BLaER1 (cell line): ENCODE results near the gene FRMD6.
"Not testable (repeated sequence)": the region's sequence is repeated elsewhere in the genome, so short reads cannot be mapped to it uniquely, and the experiment has no call there.

Experiments used
- H3K27ac ChIP-seq: shearing (Covaris generic); formaldehyde crosslinking; 2 replicates; pipeline ENCODE4 v1.8.1; 2022
- H3K27me3 ChIP-seq: shearing (Covaris generic); formaldehyde crosslinking; 2 replicates; pipeline ENCODE4 v1.8.1; 2022
- H3K36me3 ChIP-seq: shearing (Covaris generic); formaldehyde crosslinking; 2 replicates; pipeline ENCODE4 v1.8.1; 2022
- H3K4me1 ChIP-seq: shearing (Covaris generic); formaldehyde crosslinking; 2 replicates; pipeline ENCODE4 v1.8.1; 2022
- H3K4me2 ChIP-seq: shearing (Covaris generic); formaldehyde crosslinking; 2 replicates; pipeline ENCODE4 v1.8.1; 2022
- H3K4me3 ChIP-seq: shearing (Covaris generic); formaldehyde crosslinking; 2 replicates; pipeline ENCODE4 v1.8.1; 2022
- H3K9ac ChIP-seq: shearing (Covaris generic); formaldehyde crosslinking; 2 replicates; pipeline ENCODE4 v1.8.1; 2022
- H3K9me3 ChIP-seq: shearing (Covaris generic); formaldehyde crosslinking; 2 replicates; pipeline ENCODE4 v1.8.1; 2022
- H4K20me1 ChIP-seq: shearing (Covaris generic); formaldehyde crosslinking; 2 replicates; pipeline ENCODE4 v1.8.1; 2022
- Cebpa-rat ChIP-seq: shearing (Covaris generic); IDR thresholded peaks from 2 replicates; pipeline ENCODE4 v1.8.1; 2022

The FRMD6 gene

GRCh38 chr14:51732494-51733112, 80.9 kb downstream of the FRMD6 start:
- H3K4me1 ChIP-seq = no peaks in the 10 kb centered on the region
- TF ChIP-seq Cebpa-rat = no peak

GRCh38 chr14:51733147-51733546, 81.4 kb downstream of the FRMD6 start:
- H3K9me3 ChIP-seq = peaks cover 7% of the 10 kb centered on the region; the same call in 1 of the 2 replicates
- no peaks in the 10 kb centered on the region for H4K20me1 ChIP-seq
- H3K4me1 ChIP-seq = peaks cover 3% of the 10 kb centered on the region
- H3K9ac ChIP-seq = no peak overlapping the region
- no peak overlapping the region for H3K4me3 ChIP-seq
- no peak overlapping the region for H3K27ac ChIP-seq
- H3K4me2 ChIP-seq = no peak overlapping the region
- H3K27me3 ChIP-seq = no peaks in the 10 kb centered on the region
- no peak for TF ChIP-seq Cebpa-rat
- no peaks in the 10 kb centered on the region for H3K36me3 ChIP-seq

More at GRCh38 chr14:51732494-51733112, 80.9 kb downstream of the FRMD6 start:
- Histone ChIP-seq H3K27ac (no peak overlapping the region), H3K4me2 (no peak overlapping the region), H3K4me3 (no peak overlapping the region), H3K9ac (no peak overlapping the region), H3K36me3 (no peaks in the 10 kb centered on the region), H3K27me3 (no peaks in the 10 kb centered on the region), H3K9me3 (peaks cover 7% of the 10 kb centered on the region; the same call in 1 of the 2 replicates), H4K20me1 (no peaks in the 10 kb centered on the region)

GRCh38 chr14:51735851-51736250, 84.1 kb downstream of the FRMD6 start:
- TF ChIP-seq Cebpa-rat = no peak
- Histone ChIP-seq H3K4me2 (no peak overlapping the region), H4K20me1 (no peaks in the 10 kb centered on the region), H3K27ac (no peak overlapping the region), H3K36me3 (no peaks in the 10 kb centered on the region), H3K9me3 (peaks cover 7% of the 10 kb centered on the region; the same call in 1 of the 2 replicates), H3K27me3 (no peaks in the 10 kb centered on the region), H3K9ac (no peak overlapping the region), H3K4me1 (peaks cover 13% of the 10 kb centered on the region), H3K4me3 (no peak overlapping the region)

- no peak for TF ChIP-seq Cebpa-rat
- Histone ChIP-seq H3K4me2 (peak overlapping the region; percentile 53), H3K36me3 (no peaks in the 10 kb centered on the region), H3K9ac (no peak overlapping the region), H3K27me3 (no peaks in the 10 kb centered on the region), H3K4me1 (peaks cover 13% of the 10 kb centered on the region), H4K20me1 (no peaks in the 10 kb centered on the region), H3K4me3 (no peak overlapping the region), H3K27ac (no peak overlapping the region), H3K9me3 (peaks cover 17% of the 10 kb centered on the region)
Measured at GRCh38 chr14:51738754-51739153, 87.0 kb downstream of the FRMD6 start.

- H3K9me3 ChIP-seq = peaks cover 17% of the 10 kb centered on the region
- no peak overlapping the region for H3K27ac ChIP-seq
Measured at GRCh38 chr14:51743588-51744000, 91.9 kb downstream of the FRMD6 start.

GRCh38 chr14:51744372-51745130, 92.8 kb downstream of the FRMD6 start:
- Histone ChIP-seq H3K36me3 (no peaks in the 10 kb centered on the region), H3K9me3 (peaks cover 17% of the 10 kb centered on the region), H3K4me3 (no peak overlapping the region), H3K4me1 (no peaks in the 10 kb centered on the region), H3K4me2 (no peak overlapping the region), H3K27me3 (no peaks in the 10 kb centered on the region), H3K27ac (no peak overlapping the region), H4K20me1 (no peaks in the 10 kb centered on the region), H3K9ac (no peak overlapping the region)
- TF ChIP-seq Cebpa-rat = no peak

More at GRCh38 chr14:51743588-51744000, 91.9 kb downstream of the FRMD6 start:
- no peaks in the 10 kb centered on the region for H3K36me3 ChIP-seq
- no peaks in the 10 kb centered on the region for H3K27me3 ChIP-seq
- H3K4me1 ChIP-seq = peaks cover 6% of the 10 kb centered on the region
- H4K20me1 ChIP-seq = no peaks in the 10 kb centered on the region
- no peak overlapping the region for H3K4me3 ChIP-seq
- no peak overlapping the region for H3K4me2 ChIP-seq
- TF ChIP-seq Cebpa-rat = no peak
- no peak overlapping the region for H3K9ac ChIP-seq

GRCh38 chr14:51746823-51747222, 95.1 kb downstream of the FRMD6 start:
- H3K4me1 ChIP-seq, H4K20me1 ChIP-seq, H3K4me2 ChIP-seq, H3K9ac ChIP-seq, H3K36me3 ChIP-seq, H3K27me3 ChIP-seq, H3K27ac ChIP-seq, H3K4me3 ChIP-seq: not testable (repeated sequence)
- H3K9me3 ChIP-seq = peaks cover 13% of the 10 kb centered on the region

- Histone ChIP-seq H3K27ac (no peak overlapping the region), H3K36me3 (no peaks in the 10 kb centered on the region), H3K9me3 (no peaks in the 10 kb centered on the region), H3K4me3 (no peak overlapping the region), H3K9ac (no peak overlapping the region), H3K4me1 (no peaks in the 10 kb centered on the region), H3K27me3 (no peaks in the 10 kb centered on the region), H3K4me2 (no peak overlapping the region), H4K20me1 (no peaks in the 10 kb centered on the region)
- no peak for TF ChIP-seq Cebpa-rat
Measured at GRCh38 chr14:51750542-51750941, 98.8 kb downstream of the FRMD6 start.

- not testable (repeated sequence) for H3K27ac ChIP-seq, H3K36me3 ChIP-seq, H3K4me2 ChIP-seq
Measured at GRCh38 chr14:51751611-51752345, 100.1 kb downstream of the FRMD6 start.

GRCh38 chr14:51757756-51758155, 106.0 kb downstream of the FRMD6 start:
- H3K9ac ChIP-seq, H3K4me1 ChIP-seq, H4K20me1 ChIP-seq, H3K36me3 ChIP-seq, H3K4me2 ChIP-seq, H3K27me3 ChIP-seq, H3K9me3 ChIP-seq, H3K4me3 ChIP-seq, H3K27ac ChIP-seq: not testable (repeated sequence)

More at GRCh38 chr14:51751611-51752345, 100.1 kb downstream of the FRMD6 start:
- not testable (repeated sequence) for H3K9ac ChIP-seq, H3K4me3 ChIP-seq, H3K9me3 ChIP-seq, H3K27me3 ChIP-seq, H3K4me1 ChIP-seq, H4K20me1 ChIP-seq
